BE2C (cell line): ENCODE measurements around the gene DUS1L.

ENCODE experiments used
- DNase-seq: peaks from one replicate; pipeline ENCODE4 v3.0.0-alpha.2; 2020
- H3K27me3 ChIP-seq: fragments of 250-450 bp; sonication (Bioruptor Pico); 2 replicates; pipeline ENCODE4 v1.5.1; 2020; ENCODE audit warnings: mild to moderate bottlenecking
- H3K36me3 ChIP-seq: fragments of 250-450 bp; sonication (Bioruptor Pico); 2 replicates; pipeline ENCODE4 v1.5.1; 2020; ENCODE audit warnings: mild to moderate bottlenecking
- H3K4me1 ChIP-seq: fragments of 250-450 bp; sonication (Bioruptor Pico); 2 replicates; pipeline ENCODE4 v1.5.1; 2020
- H3K4me3 ChIP-seq: 2 replicates; pipeline ENCODE4 v1.5.1; 2011; ENCODE audit warnings: low read depth, low read length
- H3K9me3 ChIP-seq: fragments of 250-450 bp; sonication (Bioruptor Pico); 2 replicates; pipeline ENCODE4 v1.5.1; 2020
- TF ChIP-seq, protein P1 (sequence below): IDR thresholded peaks from 2 replicates; pipeline ENCODE4 v1.5.1; 2012; ENCODE audit warnings: mild to moderate bottlenecking, low read depth, low read length

Gene DUS1L

DNA sequence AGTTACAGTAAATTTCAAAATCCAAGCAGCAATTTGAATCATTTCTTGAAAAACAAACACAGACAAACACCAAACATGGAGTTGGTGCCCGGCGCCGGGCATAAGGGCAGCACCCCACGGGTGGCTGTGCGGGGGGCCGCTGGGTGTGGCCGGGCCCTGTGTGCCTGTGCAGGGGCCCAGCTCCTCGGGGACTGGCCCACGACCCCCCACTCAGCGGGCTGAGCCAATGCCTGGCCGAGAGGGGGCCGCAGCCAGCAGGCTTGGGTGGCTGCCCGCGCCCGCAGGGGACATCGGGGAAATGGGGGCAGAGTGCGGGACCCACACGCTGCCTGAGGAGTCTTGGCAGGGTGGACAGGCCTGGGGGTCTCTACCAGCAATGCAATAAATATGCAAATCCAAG is 12.8 kb upstream of the DUS1L start:
- no peaks in the 10 kb centered on the region for H3K27me3 ChIP-seq
- no peaks in the 10 kb centered on the region for H3K9me3 ChIP-seq
- no peak overlapping the region for H3K4me3 ChIP-seq
- TF ChIP-seq, protein P1, sequence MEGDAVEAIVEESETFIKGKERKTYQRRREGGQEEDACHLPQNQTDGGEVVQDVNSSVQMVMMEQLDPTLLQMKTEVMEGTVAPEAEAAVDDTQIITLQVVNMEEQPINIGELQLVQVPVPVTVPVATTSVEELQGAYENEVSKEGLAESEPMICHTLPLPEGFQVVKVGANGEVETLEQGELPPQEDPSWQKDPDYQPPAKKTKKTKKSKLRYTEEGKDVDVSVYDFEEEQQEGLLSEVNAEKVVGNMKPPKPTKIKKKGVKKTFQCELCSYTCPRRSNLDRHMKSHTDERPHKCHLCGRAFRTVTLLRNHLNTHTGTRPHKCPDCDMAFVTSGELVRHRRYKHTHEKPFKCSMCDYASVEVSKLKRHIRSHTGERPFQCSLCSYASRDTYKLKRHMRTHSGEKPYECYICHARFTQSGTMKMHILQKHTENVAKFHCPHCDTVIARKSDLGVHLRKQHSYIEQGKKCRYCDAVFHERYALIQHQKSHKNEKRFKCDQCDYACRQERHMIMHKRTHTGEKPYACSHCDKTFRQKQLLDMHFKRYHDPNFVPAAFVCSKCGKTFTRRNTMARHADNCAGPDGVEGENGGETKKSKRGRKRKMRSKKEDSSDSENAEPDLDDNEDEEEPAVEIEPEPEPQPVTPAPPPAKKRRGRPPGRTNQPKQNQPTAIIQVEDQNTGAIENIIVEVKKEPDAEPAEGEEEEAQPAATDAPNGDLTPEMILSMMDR: no peak
- H3K4me1 ChIP-seq: no peaks in the 10 kb centered on the region
- peaks cover 51% of the 10 kb centered on the region for H3K36me3 ChIP-seq
- DNase-seq: no peak

- no peak for DNase-seq
- H3K27me3 ChIP-seq: no peaks in the 10 kb centered on the region
- H3K4me3 ChIP-seq: no peak overlapping the region
- no peaks in the 10 kb centered on the region for H3K9me3 ChIP-seq
- peaks cover 45% of the 10 kb centered on the region for H3K36me3 ChIP-seq
- no peaks in the 10 kb centered on the region for H3K4me1 ChIP-seq
- TF ChIP-seq, protein P1: no peak
These were observed 12.2 kb upstream of the DUS1L start for GRCh38 chr17:82077617-82078358.

GRCh38 chr17:82076785-82077591 is 11.4 kb upstream of the DUS1L start:
- Histone ChIP-seq H3K4me3 (no peak overlapping the region), H3K4me1 (no peaks in the 10 kb centered on the region), H3K36me3 (peaks cover 37% of the 10 kb centered on the region), H3K9me3 (no peaks in the 10 kb centered on the region), H3K27me3 (no peaks in the 10 kb centered on the region)
- TF ChIP-seq, protein P1: no peak
- no peak for DNase-seq

DNA sequence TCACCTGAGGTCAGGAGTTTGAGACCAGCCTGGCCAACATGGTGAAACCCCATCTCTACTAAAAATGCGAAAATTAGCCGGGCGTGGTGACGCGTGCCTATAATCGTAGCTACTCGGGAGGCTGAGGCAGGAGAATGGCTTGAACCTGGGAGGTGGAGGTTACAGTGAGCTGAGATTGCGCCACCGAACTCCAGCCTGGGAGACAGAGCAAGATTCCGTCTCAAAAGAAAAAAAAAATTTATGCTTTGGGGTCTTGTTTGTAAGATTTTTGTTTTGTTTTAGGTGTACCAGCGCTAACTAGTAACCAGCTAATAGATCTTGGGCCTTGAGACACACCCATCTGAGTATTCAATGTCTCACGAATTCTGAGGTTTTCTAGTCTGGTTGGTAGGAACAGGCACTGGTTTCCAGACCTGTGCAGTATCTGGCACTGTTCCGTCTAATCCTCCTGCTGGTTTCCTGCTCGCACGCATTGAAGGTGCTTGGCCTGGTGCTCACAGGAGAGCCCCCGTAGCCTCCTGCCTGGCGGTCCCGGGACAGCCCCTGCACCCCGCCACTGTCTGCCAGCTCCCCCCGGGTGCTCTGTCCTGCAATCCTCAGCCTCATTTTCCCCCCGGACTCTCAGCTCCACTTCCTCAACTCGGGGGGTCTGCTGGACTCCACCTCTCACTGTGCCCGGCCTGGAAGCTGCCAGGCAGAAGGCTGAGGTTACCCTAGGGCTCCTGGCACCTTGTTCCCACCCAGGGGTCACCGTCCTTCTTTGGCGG is 10.6 kb upstream of the DUS1L start:
- Histone ChIP-seq H3K9me3 (no peaks in the 10 kb centered on the region), H3K4me3 (no peak overlapping the region), H3K36me3 (peaks cover 32% of the 10 kb centered on the region), H3K4me1 (no peaks in the 10 kb centered on the region), H3K27me3 (no peaks in the 10 kb centered on the region)
- TF ChIP-seq, protein P1: no peak
- no peak for DNase-seq

DNA sequence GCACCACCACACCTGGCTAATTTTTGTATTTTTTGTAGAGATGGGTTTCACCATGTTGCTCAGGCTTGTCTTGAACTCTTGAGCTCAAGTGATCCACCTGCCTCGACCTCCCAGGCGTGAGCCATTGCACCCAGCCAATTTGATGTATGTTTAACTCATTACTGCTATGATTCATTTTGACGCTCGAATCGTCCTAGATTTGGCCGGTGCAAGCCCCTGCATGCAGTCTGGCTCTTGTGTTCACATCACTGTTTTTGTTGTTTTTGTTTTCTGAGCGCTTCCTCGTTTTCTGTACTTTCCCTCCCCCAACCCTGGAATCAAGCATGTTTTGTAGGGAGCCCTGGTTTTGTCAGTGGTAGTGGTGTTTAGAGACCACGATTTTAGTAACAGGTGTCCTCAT is 7.8 kb upstream of the DUS1L start:
- H3K27me3 ChIP-seq: no peaks in the 10 kb centered on the region
- TF ChIP-seq, protein P1: no peak
- no peak for DNase-seq
- no peaks in the 10 kb centered on the region for H3K9me3 ChIP-seq
- H3K4me1 ChIP-seq: no peaks in the 10 kb centered on the region
- H3K4me3 ChIP-seq: no peak overlapping the region
- H3K36me3 ChIP-seq: peaks cover 9% of the 10 kb centered on the region
